ENCODE results near the gene VWA2.

The VWA2 gene

GRCh38 chr10:114246679-114247305 is 7.7 kb downstream of the VWA2 start:
- peak; percentile 52 for DNase-seq

GRCh38 chr10:114250236-114250635 is 11.2 kb downstream of the VWA2 start:
- DNase-seq, result peak; percentile 28

- no peak for DNase-seq
Measured at GRCh38 chr10:114250716-114251115, 11.7 kb downstream of the VWA2 start.

- no peak for DNase-seq
Measured at GRCh38 chr10:114252092-114252491, 13.0 kb downstream of the VWA2 start.

GRCh38 chr10:114252883-114253282 is 13.8 kb downstream of the VWA2 start:
- peak; percentile 56 for DNase-seq

- DNase-seq, result no peak
Measured at GRCh38 chr10:114255227-114255626, 16.2 kb downstream of the VWA2 start.

GRCh38 chr10:114256008-114256765 is 17.1 kb downstream of the VWA2 start:
- no peak for DNase-seq

GRCh38 chr10:114256822-114257221 is 17.8 kb downstream of the VWA2 start:
- DNase-seq, result no peak

- DNase-seq, result no peak
Measured at GRCh38 chr10:114257498-114257897, 18.4 kb downstream of the VWA2 start.

GRCh38 chr10:114258274-114258840 is 19.3 kb downstream of the VWA2 start:
- peak; percentile 41 for DNase-seq

GRCh38 chr10:114259824-114260223 is 20.8 kb downstream of the VWA2 start:
- DNase-seq, result no peak

- no peak for DNase-seq
Measured at GRCh38 chr10:114260366-114260765, 21.3 kb downstream of the VWA2 start.

- peak; percentile 54 for DNase-seq
Measured at GRCh38 chr10:114261076-114261475, 22.0 kb downstream of the VWA2 start.

GRCh38 chr10:114262496-114262895 is 23.4 kb downstream of the VWA2 start:
- DNase-seq, result no peak

GRCh38 chr10:114265392-114266053 is 26.5 kb downstream of the VWA2 start:
- no peak for DNase-seq

GRCh38 chr10:114266521-114266920 is 27.5 kb downstream of the VWA2 start:
- no peak for DNase-seq

- peak; percentile 52 for DNase-seq
Measured at GRCh38 chr10:114271075-114271778, 32.2 kb downstream of the VWA2 start.

GRCh38 chr10:114271779-114272167 is 32.7 kb downstream of the VWA2 start:
- DNase-seq, result peak; percentile 11

- DNase-seq, result no peak
Measured at GRCh38 chr10:114272696-114273095, 33.6 kb downstream of the VWA2 start.

- no peak for DNase-seq
Measured at GRCh38 chr10:114273910-114274309, 34.9 kb downstream of the VWA2 start.

GRCh38 chr10:114274616-114275453 is 35.8 kb downstream of the VWA2 start:
- no peak for DNase-seq

GRCh38 chr10:114276066-114276465 is 37.0 kb downstream of the VWA2 start:
- DNase-seq, result no peak

Measured in DMS53 (cell line).